HL-60 (cell line): ENCODE results near the gene IFNL1.

ENCODE experiments used
- POLR2AphosphoS5 ChIP-seq: IDR thresholded peaks from 2 replicates; pipeline ENCODE4 v1.6.1; 2012; ENCODE audit warnings: low read depth
- TF ChIP-seq, protein P1 (sequence below): IDR thresholded peaks from one replicate; pipeline ENCODE4 v1.5.1; 2011; ENCODE audit warnings: low read length, control low read depth, inconsistent platforms; ENCODE audit not compliant: insufficient read depth

DNA sequence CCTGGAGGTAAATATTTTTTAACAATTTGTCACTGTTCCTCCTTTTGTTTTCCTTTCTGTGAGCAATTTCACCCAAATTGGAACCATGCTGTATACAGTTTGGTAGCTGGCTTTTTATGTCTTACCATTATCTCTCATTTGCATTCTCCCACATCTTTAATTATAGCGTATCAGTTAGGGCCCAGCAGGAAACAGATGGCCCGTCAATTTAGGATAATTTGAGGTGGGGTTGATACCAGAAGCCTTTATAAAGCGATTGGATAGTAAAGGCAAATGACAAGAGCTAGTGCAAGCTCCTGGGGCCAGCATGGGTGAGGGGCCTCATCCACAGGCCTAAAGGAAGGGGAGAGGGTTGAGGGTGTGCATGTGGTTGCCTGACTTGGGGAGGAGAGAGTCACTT lies 43.7 kb upstream of the IFNL1 start:
- TF ChIP-seq, protein P1, sequence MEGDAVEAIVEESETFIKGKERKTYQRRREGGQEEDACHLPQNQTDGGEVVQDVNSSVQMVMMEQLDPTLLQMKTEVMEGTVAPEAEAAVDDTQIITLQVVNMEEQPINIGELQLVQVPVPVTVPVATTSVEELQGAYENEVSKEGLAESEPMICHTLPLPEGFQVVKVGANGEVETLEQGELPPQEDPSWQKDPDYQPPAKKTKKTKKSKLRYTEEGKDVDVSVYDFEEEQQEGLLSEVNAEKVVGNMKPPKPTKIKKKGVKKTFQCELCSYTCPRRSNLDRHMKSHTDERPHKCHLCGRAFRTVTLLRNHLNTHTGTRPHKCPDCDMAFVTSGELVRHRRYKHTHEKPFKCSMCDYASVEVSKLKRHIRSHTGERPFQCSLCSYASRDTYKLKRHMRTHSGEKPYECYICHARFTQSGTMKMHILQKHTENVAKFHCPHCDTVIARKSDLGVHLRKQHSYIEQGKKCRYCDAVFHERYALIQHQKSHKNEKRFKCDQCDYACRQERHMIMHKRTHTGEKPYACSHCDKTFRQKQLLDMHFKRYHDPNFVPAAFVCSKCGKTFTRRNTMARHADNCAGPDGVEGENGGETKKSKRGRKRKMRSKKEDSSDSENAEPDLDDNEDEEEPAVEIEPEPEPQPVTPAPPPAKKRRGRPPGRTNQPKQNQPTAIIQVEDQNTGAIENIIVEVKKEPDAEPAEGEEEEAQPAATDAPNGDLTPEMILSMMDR: no peak
- TF ChIP-seq POLR2AphosphoS5: no peak
